H1 (cell line): ENCODE measurements around the gene PNRC2. TPM values are rescaled to one million over a fixed set of nuclear protein-coding genes. Genes with fewer than 3 reads are reported as not detected.
A peak's percentile ranks its signal among the peaks of the same experiment; 100 is the strongest.

ENCODE experiments used
- ATF3 ChIP-seq: IDR thresholded peaks from 2 replicates; pipeline ENCODE4 v1.6.1; 2011; ENCODE audit warnings: low read depth, mild to moderate bottlenecking, low read length; ENCODE audit not compliant: insufficient read depth
- BRCA1 ChIP-seq: IDR thresholded peaks from 2 replicates; pipeline ENCODE4 v1.6.1; 2012; ENCODE audit warnings: low read depth, low read length, improper control_type of control experiment
- CHD2 ChIP-seq: IDR thresholded peaks from 2 replicates; pipeline ENCODE4 v1.6.1; 2012; ENCODE audit warnings: low read length, improper control_type of control experiment
- CHD7 ChIP-seq: fragments of 300-600 bp; sonication (generic); IDR thresholded peaks from 2 replicates; pipeline ENCODE4 v1.7.1; 2012; ENCODE audit warnings: low read length, moderate library complexity, mild to moderate bottlenecking, inconsistent platforms; ENCODE audit not compliant: insufficient replicate concordance
- EGR1 ChIP-seq: IDR thresholded peaks from 2 replicates; pipeline ENCODE4 v1.6.1; 2011; ENCODE audit warnings: low read depth, low read length, borderline replicate concordance
- HDAC6 ChIP-seq: IDR thresholded peaks from one replicate; pipeline ENCODE4 v1.7.1; 2012; ENCODE audit warnings: low read depth, mild to moderate bottlenecking, inconsistent platforms, low read length, moderate library complexity
- MAX ChIP-seq: IDR thresholded peaks from 2 replicates; pipeline ENCODE4 v1.6.1; 2012; ENCODE audit warnings: inconsistent platforms
- SIN3A ChIP-seq, 2 experiments: IDR thresholded peaks in 1 of 2; conservative IDR thresholded peaks in 1 of 2; 2 replicates each; pipeline ENCODE4 v1.6.1; 2011 to 2012; ENCODE audit warnings: low read length in 2 of 2, improper control_type of control experiment in 1 of 2, low read depth in 1 of 2, mild to moderate bottlenecking in 1 of 2
- YY1 ChIP-seq: IDR thresholded peaks from 2 replicates; pipeline ENCODE4 v1.6.1; 2011; ENCODE audit warnings: low read depth, mild to moderate bottlenecking, low read length
- polyA plus RNA-seq, 7 experiments: library from polyadenylated mRNA; depleted of rRNA in 3 of 7; stranded (reverse) in 5 of 7; unstranded in 2 of 7; fragments of >200 nt in 5 of 7; fragments of 200-250 nt in 2 of 7; gene quantifications; 1 replicate in 5 of 7; 2 replicates in 1 of 7; 4 replicates in 1 of 7; pipeline versions ENCODE4 v1.2.1 to v1.2.3, GENCODE V29; 2011 to 2013; ENCODE audit warnings: missing spikeins in 2 of 7, mixed read lengths in 2 of 7
- total RNA-seq: library from RNA; stranded (reverse); fragmentation: NEBNext Ultra II Directional; extraction: Animal tissue kit (Norgen Biotek cat#: 25700); gene quantifications from 2 replicates; pipeline ENCODE4 v1.2.1, GENCODE V29; 2021

PNRC2 gene
- total and polyA plus RNA-seq, 2 of the 8 experiments (the other 6 are each of a cell fraction or from before 2014, with no cell fraction given) = 57.5 to 147 TPM

GRCh38 chr1:24003331-24003972 is 43.8 kb downstream of the PNRC2 start (continued):
- peak; percentile 67 for TF ChIP-seq CHD7
- no peak for TF ChIP-seq CHD2
- no peak for TF ChIP-seq HDAC6
- no peak for TF ChIP-seq ATF3
- no peak for TF ChIP-seq BRCA1
- no peak for TF ChIP-seq YY1
- TF ChIP-seq SIN3A (conservative IDR thresholded peaks at IDR 0.05 in 1 of 2, IDR thresholded peaks at IDR 0.05 in 1 of 2; ENCODE audit: low read depth in 1 of 2, low read length in 2 of 2) = no peak
- TF ChIP-seq MAX = no peak
- no peak for TF ChIP-seq EGR1
